HepG2 (cell line): ENCODE measurements around the gene PDE1C. TPM values are rescaled to one million over a fixed set of nuclear protein-coding genes. Genes with fewer than 3 reads are reported as not detected.

Experiments
- ATAC-seq: fragments of 200-7000 bp; cut with Tn5 transposase; 3 replicates; pipeline ENCODE4 v1.9.1; 2020; ENCODE audit warnings: mild to moderate bottlenecking, moderate library complexity
- BruUV-seq: library from RNA; stranded (reverse); fragments of 400-500 nt; replicated peaks from 2 replicates; lab custom pipeline; 2021; lab: Mats Ljungman, UMichigan
- CTCF ChIA-PET: fragments of 300-600 bp; formaldehyde crosslinking; extraction: SDS; loops from one replicate; lab custom pipeline; 2021; ENCODE audit warnings: low total read pairs, inconsistent platforms, low intra/inter-chr PET ratio; lab: Yijun Ruan, JAX
- POLR2A ChIA-PET: fragments of 350-600 bp; sonication (Branson Sonifier 250); formaldehyde crosslinking; loops from one replicate; lab custom pipeline; 2020; ENCODE audit warnings: antibody characterized with exemption, inconsistent platforms; lab: Yijun Ruan, JAX
- DNase-seq: peaks from one replicate; pipeline ENCODE4 v3.0.0-alpha.2; 2015; ENCODE audit warnings: low spot score
- FAIRE-seq: peaks from 3 replicates; lab custom pipeline; 2011; peaks lifted over from hg19 to GRCh38; lab: Jason Lieb, UNC
- H2AFZ ChIP-seq: one replicate; pipeline ENCODE4 v1.6.1; 2011; ENCODE audit warnings: low read length, inconsistent platforms
- H3K27ac ChIP-seq: fragments of 300-600 bp; 3 replicates; pipeline ENCODE4 v1.8.0; 2011; ENCODE audit warnings: mixed run types, mild to moderate bottlenecking, mixed read lengths, low read length, inconsistent platforms; ENCODE audit not compliant: insufficient read depth; ENCODE audit errors: extremely low read length
- H3K27me3 ChIP-seq, 2 experiments: fragments of 200-600 bp in 1 of 2; 2 replicates in 1 of 2; 3 replicates in 1 of 2; pipeline versions ENCODE4 v1.6.0 to v1.8.0; 2011; ENCODE audit warnings: low read length in 2 of 2, mild to moderate bottlenecking in 2 of 2, moderate library complexity in 2 of 2, inconsistent platforms in 1 of 2; ENCODE audit not compliant: insufficient read depth in 2 of 2, control insufficient read depth in 1 of 2
- H3K36me3 ChIP-seq, 2 experiments: fragments of 200-600 bp in 1 of 2; replicated peaks in 1 of 2; 2 replicates in 1 of 2; 3 replicates in 1 of 2; pipeline versions ENCODE4 v1.5.1 to v1.8.0; 2011; ENCODE audit warnings: low read length in 2 of 2, inconsistent platforms in 1 of 2; ENCODE audit not compliant: insufficient read depth in 2 of 2, control insufficient read depth in 1 of 2
- H3K4me1 ChIP-seq: 2 replicates; pipeline ENCODE4 v1.5.1; 2012; ENCODE audit warnings: low read length, inconsistent platforms; ENCODE audit not compliant: insufficient read depth
- H3K4me2 ChIP-seq: 2 replicates; pipeline ENCODE4 v1.6.0; 2011; ENCODE audit warnings: low read depth, low read length, inconsistent platforms
- H3K4me3 ChIP-seq, 3 experiments: fragments of 200-600 bp in 1 of 3; sonication (generic), shearing (Covaris generic) in 1 of 3; replicated peaks in 1 of 3; 2 replicates each; pipeline ENCODE4 v1.5.1; 2011 to 2016; ENCODE audit warnings: low read length in 3 of 3, inconsistent platforms in 2 of 3, low read depth in 2 of 3, mild to moderate bottlenecking in 2 of 3, control low read depth in 1 of 3, mixed read lengths in 1 of 3; ENCODE audit not compliant: insufficient read depth in 1 of 3
- H3K79me2 ChIP-seq: one replicate; pipeline ENCODE4 v1.6.1; 2011; ENCODE audit warnings: low read length, inconsistent platforms; ENCODE audit not compliant: insufficient read depth
- H3K9ac ChIP-seq: 2 replicates; pipeline ENCODE4 v1.6.0; 2011; ENCODE audit warnings: mild to moderate bottlenecking, low read depth, low read length, inconsistent platforms; ENCODE audit not compliant: insufficient read depth
- H3K9me3 ChIP-seq: 2 replicates; pipeline ENCODE4 v1.5.1; 2012; ENCODE audit warnings: mild to moderate bottlenecking, low read length
- H4K20me1 ChIP-seq: 2 replicates; pipeline ENCODE4 v1.6.0; 2011; ENCODE audit warnings: inconsistent platforms, mild to moderate bottlenecking, low read length, moderate library complexity; ENCODE audit not compliant: insufficient read depth
- NFIB ChIP-seq: sonication (generic); formaldehyde crosslinking; IDR thresholded peaks from 2 replicates; pipeline ENCODE4 v1.9.0; 2021; ENCODE audit warnings: missing genetic modification reagents, mild to moderate bottlenecking, borderline replicate concordance
- SMC3 ChIP-seq: IDR thresholded peaks from 2 replicates; pipeline ENCODE4 v1.6.1; 2011; ENCODE audit warnings: low read length, improper control_type of control experiment
- STAG1 ChIP-seq: sonication (generic); formaldehyde crosslinking; IDR thresholded peaks from 2 replicates; pipeline ENCODE4 v1.4.0; 2020; ENCODE audit warnings: missing genetic modification reagents
- SUZ12 ChIP-seq: fragments of 150-350 bp; IDR thresholded peaks from 2 replicates; pipeline ENCODE4 v1.6.1; 2014; ENCODE audit warnings: low read depth, low read length
- XRCC5 ChIP-seq: fragments of 200-400 bp; formaldehyde crosslinking; optimal IDR thresholded peaks from 2 replicates; pipeline ENCODE3; 2017; ENCODE audit warnings: mild to moderate bottlenecking, low read length
- YY1 ChIP-seq: IDR thresholded peaks from 2 replicates; pipeline ENCODE4 v1.6.1; 2011; ENCODE audit warnings: low read length, low read depth, moderate library complexity, mild to moderate bottlenecking; ENCODE audit not compliant: insufficient read depth, insufficient replicate concordance
- ZMAT3 ChIP-seq: sonication (generic); formaldehyde crosslinking; conservative IDR thresholded peaks from 2 replicates; pipeline ENCODE4 v1.7.0; 2021; ENCODE audit warnings: missing genetic modification reagents
- WGBS: methylation state at CpG from one replicate; pipeline ENCODE4 v1.1.6; 2017; ENCODE audit warnings: low lambda C conversion rate; 5-methylcytosine and 5-hydroxymethylcytosine counted together
- in situ Hi-C: cut with HindIII; loops from 2 replicates; pipeline ENCODE4 v1.10.0; 2017; ENCODE audit warnings: low pct_unique_long_range_greater_than_20kb; ENCODE audit not compliant: extremely low pct_ligation_motif_present
- intact Hi-C: fragments of 100-400 bp; cut with micrococcal nuclease; formaldehyde crosslinking; loops from one replicate; pipeline ENCODE4 v1.10.0; 2022; ENCODE audit not compliant: unreplicated experiment
- polyA plus RNA-seq, 8 experiments: library from polyadenylated mRNA; depleted of rRNA in 3 of 8; stranded (reverse) in 7 of 8; unstranded in 1 of 8; fragments of >200 nt; fragmentation: Illumina TruSeq in 4 of 8; extraction: Trizol in 4 of 8; gene quantifications; 2 replicates each; pipeline versions ENCODE4 v1.2.1 to v1.2.3, GENCODE V29; 2011 to 2016; ENCODE audit warnings: low read depth in 4 of 8, missing spikeins in 1 of 8, mixed read lengths in 1 of 8; ENCODE audit not compliant: insufficient read depth in 1 of 8
- total RNA-seq, 5 experiments: library from RNA; depleted of rRNA; stranded (reverse); fragments of >200 nt; fragmentation: Illumina TruSeq; extraction: Trizol; gene quantifications; 2 replicates each; pipeline ENCODE4 v1.2.3, GENCODE V29; 2016; ENCODE audit warnings: low read depth in 1 of 5
- TF ChIP-seq, protein P1 (sequence below): sonication (generic); formaldehyde crosslinking; IDR thresholded peaks from 2 replicates; pipeline ENCODE4 v1.5.0; 2020; ENCODE audit warnings: mild to moderate bottlenecking, missing genetic modification reagents, moderate library complexity
- TF ChIP-seq, protein P2 (sequence below): IDR thresholded peaks from 2 replicates; pipeline ENCODE4 v1.6.1; 2012; ENCODE audit warnings: low read length, improper control_type of control experiment

Gene PDE1C
- total and polyA plus RNA-seq, 2 of the 13 experiments (the other 11 are each of a cell fraction or from before 2014, with no cell fraction given): not detected

DNA sequence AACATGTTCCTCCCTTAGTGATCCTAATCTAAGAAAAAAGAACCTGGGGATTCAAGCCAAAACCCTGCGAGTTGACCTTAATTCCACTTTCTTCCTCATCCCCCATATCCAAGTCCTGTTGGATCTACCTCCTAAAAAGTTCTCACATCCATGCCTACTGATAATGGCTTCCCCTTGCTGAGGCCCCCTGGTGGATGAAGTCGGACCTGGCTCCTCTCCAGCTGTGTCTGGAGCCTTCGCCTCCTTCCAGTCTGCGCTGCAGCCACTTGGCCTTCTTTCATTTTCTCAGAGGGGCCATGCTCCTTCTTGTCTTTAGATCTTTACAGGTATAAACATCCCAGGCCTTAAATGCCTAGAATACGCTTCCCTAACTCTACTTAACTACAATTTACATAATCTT lies 8.1 kb downstream of the PDE1C start:
- 17% methylated on average over 5 of the region's 5 CpGs for WGBS
- no peak overlapping the region for H2AFZ ChIP-seq
- ChIA-PET CTCF (interaction anchor here (1.3 to 1.9 kb wide), 2 partner anchors 248 to 318 kb away, joined by 6 to 9 read pairs; no protein-coding TSS in a partner anchor), POLR2A (no interaction called here)
- intact Hi-C loops: loop anchor here (1.0 kb wide), 2 partner anchors 248 to 318 kb away; no protein-coding TSS in a partner anchor
- no peaks in the 10 kb centered on the region for H3K79me2 ChIP-seq
- no peak overlapping the region for H3K27ac ChIP-seq
- FAIRE-seq: peak; percentile 60
- H4K20me1 ChIP-seq: no peaks in the 10 kb centered on the region
- H3K4me1 ChIP-seq: no peaks in the 10 kb centered on the region
- H3K4me2 ChIP-seq: no peak overlapping the region
- peak; percentile 16 for DNase-seq
- no peak overlapping the region for H3K4me3 ChIP-seq
- in situ Hi-C loops: no loop called here
- no peaks in the 10 kb centered on the region; a peak in 1 of 5 replicates for H3K27me3 ChIP-seq
- H3K36me3 ChIP-seq: no peaks in the 10 kb centered on the region
- BruUV-seq: no TSS peak
- TF ChIP-seq, protein P1, sequence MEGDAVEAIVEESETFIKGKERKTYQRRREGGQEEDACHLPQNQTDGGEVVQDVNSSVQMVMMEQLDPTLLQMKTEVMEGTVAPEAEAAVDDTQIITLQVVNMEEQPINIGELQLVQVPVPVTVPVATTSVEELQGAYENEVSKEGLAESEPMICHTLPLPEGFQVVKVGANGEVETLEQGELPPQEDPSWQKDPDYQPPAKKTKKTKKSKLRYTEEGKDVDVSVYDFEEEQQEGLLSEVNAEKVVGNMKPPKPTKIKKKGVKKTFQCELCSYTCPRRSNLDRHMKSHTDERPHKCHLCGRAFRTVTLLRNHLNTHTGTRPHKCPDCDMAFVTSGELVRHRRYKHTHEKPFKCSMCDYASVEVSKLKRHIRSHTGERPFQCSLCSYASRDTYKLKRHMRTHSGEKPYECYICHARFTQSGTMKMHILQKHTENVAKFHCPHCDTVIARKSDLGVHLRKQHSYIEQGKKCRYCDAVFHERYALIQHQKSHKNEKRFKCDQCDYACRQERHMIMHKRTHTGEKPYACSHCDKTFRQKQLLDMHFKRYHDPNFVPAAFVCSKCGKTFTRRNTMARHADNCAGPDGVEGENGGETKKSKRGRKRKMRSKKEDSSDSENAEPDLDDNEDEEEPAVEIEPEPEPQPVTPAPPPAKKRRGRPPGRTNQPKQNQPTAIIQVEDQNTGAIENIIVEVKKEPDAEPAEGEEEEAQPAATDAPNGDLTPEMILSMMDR (CRISPR knock-in tag): peak; percentile 59
- peak; percentile 26 for TF ChIP-seq XRCC5
- TF ChIP-seq YY1: peak; percentile 45
- TF ChIP-seq, protein P2, sequence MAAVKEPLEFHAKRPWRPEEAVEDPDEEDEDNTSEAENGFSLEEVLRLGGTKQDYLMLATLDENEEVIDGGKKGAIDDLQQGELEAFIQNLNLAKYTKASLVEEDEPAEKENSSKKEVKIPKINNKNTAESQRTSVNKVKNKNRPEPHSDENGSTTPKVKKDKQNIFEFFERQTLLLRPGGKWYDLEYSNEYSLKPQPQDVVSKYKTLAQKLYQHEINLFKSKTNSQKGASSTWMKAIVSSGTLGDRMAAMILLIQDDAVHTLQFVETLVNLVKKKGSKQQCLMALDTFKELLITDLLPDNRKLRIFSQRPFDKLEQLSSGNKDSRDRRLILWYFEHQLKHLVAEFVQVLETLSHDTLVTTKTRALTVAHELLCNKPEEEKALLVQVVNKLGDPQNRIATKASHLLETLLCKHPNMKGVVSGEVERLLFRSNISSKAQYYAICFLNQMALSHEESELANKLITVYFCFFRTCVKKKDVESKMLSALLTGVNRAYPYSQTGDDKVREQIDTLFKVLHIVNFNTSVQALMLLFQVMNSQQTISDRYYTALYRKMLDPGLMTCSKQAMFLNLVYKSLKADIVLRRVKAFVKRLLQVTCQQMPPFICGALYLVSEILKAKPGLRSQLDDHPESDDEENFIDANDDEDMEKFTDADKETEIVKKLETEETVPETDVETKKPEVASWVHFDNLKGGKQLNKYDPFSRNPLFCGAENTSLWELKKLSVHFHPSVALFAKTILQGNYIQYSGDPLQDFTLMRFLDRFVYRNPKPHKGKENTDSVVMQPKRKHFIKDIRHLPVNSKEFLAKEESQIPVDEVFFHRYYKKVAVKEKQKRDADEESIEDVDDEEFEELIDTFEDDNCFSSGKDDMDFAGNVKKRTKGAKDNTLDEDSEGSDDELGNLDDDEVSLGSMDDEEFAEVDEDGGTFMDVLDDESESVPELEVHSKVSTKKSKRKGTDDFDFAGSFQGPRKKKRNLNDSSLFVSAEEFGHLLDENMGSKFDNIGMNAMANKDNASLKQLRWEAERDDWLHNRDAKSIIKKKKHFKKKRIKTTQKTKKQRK: no peak
- peak; percentile 49 for TF ChIP-seq SMC3
- TF ChIP-seq NFIB (CRISPR knock-in tag): no peak
- TF ChIP-seq STAG1 (CRISPR knock-in tag): peak; percentile 45
- TF ChIP-seq ZMAT3 (CRISPR knock-in tag): no peak
- TF ChIP-seq SUZ12: no peak
- no peak overlapping the region for H3K9ac ChIP-seq
- ATAC-seq: peak; percentile 78
- no peaks in the 10 kb centered on the region for H3K9me3 ChIP-seq
